ENCODE results near the gene KIF18A.
"Not testable (repeated sequence)": the region's sequence is repeated elsewhere in the genome, so short reads cannot be mapped to it uniquely, and the experiment has no call there.

Gene KIF18A

GRCh38 chr11:28106353-28107043 is 1.5 kb downstream of the KIF18A start:
- DNase-seq (ENCODE audit: low read depth): no peak

DNA sequence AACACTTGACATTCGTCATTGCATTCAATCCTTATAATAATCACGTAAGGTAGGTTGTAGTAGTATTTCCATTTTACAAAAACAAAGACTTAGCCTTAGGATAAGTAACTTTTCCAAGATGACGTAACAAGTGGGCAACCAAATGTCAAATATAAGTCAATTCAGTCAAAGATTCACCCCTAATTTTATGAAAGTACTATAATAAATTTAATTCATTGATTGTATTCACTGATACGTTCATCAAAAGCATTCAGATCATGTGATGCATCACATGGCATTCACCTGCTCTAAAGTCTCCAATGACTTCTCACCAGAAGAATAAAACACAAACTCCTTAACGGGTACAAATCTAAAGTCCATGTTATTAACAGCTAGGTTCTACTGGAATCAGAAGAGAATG is 2.1 kb downstream of the KIF18A start:
- no peak for DNase-seq (ENCODE audit: low read depth)

DNA sequence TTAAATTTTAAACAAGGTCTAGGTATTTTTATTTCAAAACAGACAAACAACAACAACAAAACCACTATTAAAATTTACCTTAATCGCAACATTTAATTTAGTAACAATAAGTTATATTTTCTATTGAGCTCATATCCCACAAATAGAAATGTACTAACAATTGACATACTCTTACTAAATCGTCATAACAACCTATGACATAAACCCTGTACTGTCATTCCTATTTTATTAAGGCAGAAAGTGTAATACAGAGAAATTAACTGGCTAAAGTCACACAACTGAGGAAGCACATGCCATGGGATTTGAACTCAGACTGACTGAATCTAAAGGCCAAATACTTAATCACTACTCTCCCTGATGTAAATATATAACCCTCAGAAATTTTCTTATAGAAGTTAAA is 3.0 kb downstream of the KIF18A start:
- DNase-seq (ENCODE audit: low read depth): no peak

DNA sequence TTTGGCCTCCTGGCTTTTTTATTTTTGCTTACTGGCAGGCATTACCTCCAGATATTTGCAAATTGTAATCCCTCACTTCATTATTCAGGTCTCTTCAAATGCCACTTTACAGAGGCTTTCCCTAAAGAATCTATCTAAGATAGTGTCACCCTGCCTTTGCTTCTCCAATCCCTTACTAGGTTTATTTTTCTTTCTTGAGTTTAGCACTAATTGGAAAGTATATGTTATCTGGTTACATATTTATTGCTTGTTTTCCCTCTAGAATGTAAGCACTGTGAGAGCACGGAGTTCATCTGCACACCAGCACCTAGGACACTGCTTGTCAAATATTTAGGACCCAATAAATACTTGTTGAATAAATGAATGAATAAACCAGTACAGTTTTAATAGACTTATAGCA is 3.5 kb downstream of the KIF18A start:
- DNase-seq (ENCODE audit: low read depth): no peak

GRCh38 chr11:28102300-28102699 is 5.7 kb downstream of the KIF18A start:
- DNase-seq (ENCODE audit: low read depth): not testable (repeated sequence)

DNA sequence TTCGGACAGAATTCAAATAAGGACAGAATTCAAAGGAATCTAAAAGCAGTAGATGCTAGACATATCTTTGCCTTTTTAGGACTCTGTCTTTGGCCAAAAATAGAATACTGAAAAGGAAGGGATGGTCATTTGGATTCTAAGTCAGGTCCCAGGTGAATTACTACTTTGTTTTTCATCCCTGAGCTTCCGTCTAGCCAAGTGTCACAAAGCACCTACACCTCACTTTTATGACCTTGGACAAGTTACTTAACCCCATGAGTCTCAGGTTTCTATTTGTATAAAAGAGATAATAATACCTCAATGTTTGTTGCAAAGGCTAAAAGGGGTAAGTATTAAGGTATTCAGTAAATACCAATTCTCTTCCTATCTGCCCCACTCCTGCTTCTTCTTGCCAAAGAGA is 7.3 kb downstream of the KIF18A start:
- DNase-seq (ENCODE audit: low read depth): no peak

DNA sequence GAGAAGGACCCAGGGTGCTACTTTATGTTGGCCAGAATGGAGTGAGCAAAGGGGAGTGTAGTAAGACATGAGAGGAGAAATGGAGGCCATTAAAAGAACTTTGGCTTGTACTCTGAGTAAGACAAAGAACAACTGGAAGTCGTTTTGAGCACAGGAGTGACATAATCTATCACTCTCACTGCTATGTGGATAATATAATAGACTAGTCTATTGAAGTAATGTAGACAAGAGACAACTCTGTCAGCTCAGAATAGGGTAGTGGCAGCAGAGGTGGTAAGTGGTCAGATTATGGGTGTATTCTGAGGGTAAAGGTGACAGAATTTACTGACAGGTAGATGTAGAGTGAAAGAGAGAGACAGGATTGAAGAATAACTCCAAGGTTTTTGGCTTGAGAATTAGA is 8.2 kb downstream of the KIF18A start:
- DNase-seq (ENCODE audit: low read depth): no peak

DNA sequence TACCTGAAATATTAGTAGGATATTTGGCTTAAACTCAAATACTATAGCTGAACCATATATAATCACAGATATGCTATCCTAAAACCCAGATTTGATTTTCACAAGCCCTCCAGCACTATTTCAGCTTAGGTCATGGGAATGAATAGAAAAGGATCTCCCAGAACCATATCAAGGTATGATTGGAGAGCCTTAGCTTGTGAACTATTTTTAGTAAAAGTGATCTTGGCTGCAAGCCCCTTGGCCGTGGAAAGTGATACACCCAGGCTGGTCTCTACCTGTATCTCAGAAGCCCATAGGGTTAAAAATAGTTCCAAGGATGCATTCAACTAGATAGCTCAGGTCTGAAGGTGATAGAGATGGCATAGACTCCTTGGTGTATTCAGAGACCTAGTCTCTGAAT is 9.7 kb downstream of the KIF18A start:
- DNase-seq (ENCODE audit: low read depth): no peak

DNA sequence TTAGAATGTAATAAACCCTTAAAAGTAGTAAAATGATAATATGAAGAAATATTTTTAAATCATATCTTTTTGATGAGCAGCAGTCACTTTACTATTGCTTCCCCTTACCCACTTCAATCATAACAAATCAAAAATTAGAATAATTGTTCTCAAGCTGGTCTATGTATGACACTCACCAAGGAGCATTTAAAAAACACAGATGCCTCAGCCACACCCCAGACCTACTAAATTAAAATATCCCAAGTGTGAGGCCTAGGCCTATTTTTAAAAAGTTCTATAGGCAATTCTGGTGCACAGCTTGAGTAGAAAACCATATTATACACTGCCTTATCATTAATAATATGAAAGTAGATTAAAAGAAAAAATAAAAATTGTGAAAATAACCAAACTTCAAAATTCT is 15.2 kb downstream of the KIF18A start:
- no peak for DNase-seq (ENCODE audit: low read depth)

- no peak for DNase-seq (ENCODE audit: low read depth)
Observed at GRCh38 chr11:28090052-28090749, 17.8 kb downstream of the KIF18A start.

DNA sequence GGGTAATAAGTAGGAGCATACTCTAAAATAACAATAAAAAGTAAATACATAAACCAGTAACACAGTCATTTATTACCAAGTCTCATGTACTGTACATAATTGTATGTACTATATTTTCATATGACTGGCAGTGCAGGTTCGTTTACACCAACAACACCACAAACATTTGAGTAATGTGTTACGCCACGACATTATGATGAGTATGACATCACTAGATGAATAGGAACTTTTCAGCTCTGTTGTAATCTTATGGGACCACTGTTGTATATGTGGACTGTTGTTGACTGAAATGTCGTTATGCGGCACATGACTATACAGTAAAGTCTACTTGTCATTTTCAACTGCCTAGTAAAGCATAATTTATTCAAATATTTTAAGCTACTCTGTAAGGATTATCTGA is 18.6 kb downstream of the KIF18A start:
- DNase-seq (ENCODE audit: low read depth): no peak

DNA sequence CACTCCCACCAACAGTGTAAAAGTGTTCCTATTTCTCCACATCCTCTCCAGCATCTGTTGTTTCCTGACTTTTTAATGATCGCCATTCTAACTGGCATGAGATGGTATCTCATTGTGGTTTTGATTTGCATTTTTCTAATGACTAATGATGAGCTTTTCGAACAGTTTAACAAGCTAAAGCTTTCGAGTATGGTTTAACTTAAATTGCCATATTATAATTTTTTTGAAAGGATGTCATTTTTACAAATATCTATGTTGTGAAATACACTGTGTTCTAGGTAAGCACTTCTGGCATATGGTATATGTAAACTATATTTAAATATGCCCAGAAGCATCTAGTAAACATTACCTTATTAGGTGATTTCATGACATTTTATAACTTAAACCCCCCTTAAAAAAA is 20.3 kb downstream of the KIF18A start:
- DNase-seq (ENCODE audit: low read depth): not testable (repeated sequence)

- DNase-seq (ENCODE audit: low read depth): not testable (repeated sequence)
Observed at GRCh38 chr11:28087192-28087591, 20.8 kb downstream of the KIF18A start.

DNA sequence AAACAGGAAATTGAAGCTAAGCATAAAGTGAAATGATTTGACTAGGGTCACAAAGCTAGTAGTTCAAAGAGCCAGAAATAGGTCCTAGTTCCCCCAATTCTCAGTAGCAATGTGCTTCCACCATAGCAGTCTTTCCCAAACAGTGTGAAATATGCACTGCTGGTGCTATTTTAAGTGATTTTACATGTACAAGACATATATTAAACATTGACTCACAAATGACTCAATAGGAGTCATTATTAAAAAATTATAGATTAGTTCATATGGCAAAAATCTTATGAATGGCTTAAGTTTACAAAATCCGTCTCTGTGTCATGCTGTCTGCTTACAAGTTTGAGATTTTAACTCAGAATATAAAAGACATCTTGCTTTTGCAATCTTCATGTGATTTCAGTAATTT is 21.4 kb downstream of the KIF18A start:
- DNase-seq (ENCODE audit: low read depth): no peak

- no peak for DNase-seq (ENCODE audit: low read depth)
Observed at GRCh38 chr11:28083118-28083517, 24.8 kb downstream of the KIF18A start.

GRCh38 chr11:28077521-28077920 is 30.4 kb downstream of the KIF18A start:
- no peak for DNase-seq (ENCODE audit: low read depth)

GRCh38 chr11:28072321-28072720 is 35.6 kb downstream of the KIF18A start:
- no peak for DNase-seq (ENCODE audit: low read depth)

- no peak for DNase-seq (ENCODE audit: low read depth)
Observed at GRCh38 chr11:28071305-28071704, 36.7 kb downstream of the KIF18A start.

DNA sequence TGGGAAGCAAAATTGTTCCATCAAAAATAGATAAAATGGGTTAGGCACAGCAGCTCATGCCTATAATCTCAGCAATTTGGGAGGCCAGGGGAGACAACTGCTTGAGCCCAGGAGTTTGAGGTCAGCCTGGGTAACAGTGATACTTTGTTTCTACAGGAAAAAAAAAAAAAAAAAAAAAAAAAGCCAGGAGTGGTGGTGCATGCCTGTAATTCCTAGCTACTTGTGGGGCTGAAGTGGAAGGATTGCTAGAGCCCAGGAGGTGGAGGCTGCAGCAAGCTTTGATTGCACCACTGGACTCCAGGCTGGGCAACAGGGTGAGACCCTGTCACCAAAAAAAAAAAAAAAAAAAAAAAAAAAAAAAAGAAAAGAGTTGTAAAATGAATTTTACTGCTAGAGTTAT is 49.6 kb downstream of the KIF18A start:
- no peak for DNase-seq (ENCODE audit: low read depth)

- DNase-seq (ENCODE audit: low read depth): no peak
Observed at GRCh38 chr11:28054821-28055220, 53.1 kb downstream of the KIF18A start.

GRCh38 chr11:28049338-28050216 is 58.4 kb downstream of the KIF18A start:
- DNase-seq (ENCODE audit: low read depth): no peak

DNA sequence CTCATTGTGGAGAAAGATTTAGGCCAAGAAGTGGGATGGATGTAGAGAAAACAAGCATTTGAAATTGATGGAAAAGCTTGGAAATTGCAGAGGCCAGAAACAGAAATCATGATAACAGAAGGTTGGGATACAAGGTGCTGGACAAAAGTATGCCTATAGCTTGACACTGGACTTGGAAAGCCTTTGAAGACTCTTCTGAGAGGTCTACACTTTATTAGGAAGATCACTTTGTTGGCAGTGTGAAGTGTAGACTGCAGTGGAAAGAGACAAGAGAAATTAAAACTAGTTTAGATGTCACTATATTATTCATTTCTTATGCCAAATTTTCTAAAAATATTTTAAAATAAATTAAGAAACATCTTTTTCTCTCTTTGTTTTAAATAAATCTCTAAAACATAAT is 59.1 kb downstream of the KIF18A start:
- DNase-seq (ENCODE audit: low read depth): no peak
